DMS53 treated with DMSO at 0.1 percent for 48 hours (cell line): Measurements from ENCODE around the gene MYO3B.

Experiments used
- DNase-seq: peaks from one replicate; lab custom pipeline; 2025; ENCODE audit not compliant: unreplicated experiment; lab: John Stamatoyannopoulos, UW

Gene MYO3B

GRCh38 chr2:170229125-170229524 is 51.2 kb downstream of the MYO3B start:
- DNase-seq, result no peak

GRCh38 chr2:170229744-170230143 is 51.8 kb downstream of the MYO3B start:
- no peak for DNase-seq

GRCh38 chr2:170235860-170236679 is 58.1 kb downstream of the MYO3B start:
- peak; percentile 59 for DNase-seq

DNA sequence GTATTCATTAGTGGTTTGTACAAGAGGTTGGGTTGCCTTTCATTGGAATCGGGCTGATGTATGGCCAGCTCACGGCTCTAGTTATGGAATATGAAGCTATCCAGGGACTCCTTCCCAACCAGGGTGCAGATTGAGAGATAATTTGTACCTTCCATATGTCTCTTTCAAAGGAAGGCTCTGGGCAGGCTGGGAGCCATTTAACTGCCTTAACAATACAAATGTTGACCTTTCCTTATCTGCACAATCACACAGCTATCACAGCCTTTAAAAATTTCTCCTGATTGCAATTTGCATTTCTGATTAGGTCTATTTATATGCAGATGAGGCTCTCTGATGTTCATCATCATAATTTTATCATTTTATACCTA is 58.7 kb downstream of the MYO3B start:
- DNase-seq, result no peak

- DNase-seq, result no peak
These were observed 59.7 kb downstream of the MYO3B start for GRCh38 chr2:170237572-170238120.

DNA sequence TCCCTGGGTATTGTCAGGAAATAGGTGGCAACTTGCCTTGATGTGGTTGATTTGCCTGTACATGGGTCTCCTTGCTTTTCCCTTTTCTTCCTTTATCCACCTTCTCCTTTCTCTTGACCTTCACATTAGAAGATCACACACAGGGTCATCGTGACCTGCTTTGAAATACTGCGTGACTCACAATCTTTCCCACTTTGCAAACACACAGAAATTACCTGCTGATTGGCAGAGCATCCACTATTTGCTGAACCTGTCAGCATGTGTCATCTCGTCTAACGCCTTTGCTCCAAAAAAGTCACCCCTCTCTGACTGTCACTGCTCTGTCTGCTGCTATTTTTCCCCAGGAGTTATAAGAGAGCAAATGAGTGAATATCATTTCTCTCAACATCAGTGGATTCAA is 60.8 kb downstream of the MYO3B start:
- no peak for DNase-seq

GRCh38 chr2:170240629-170241028 is 62.7 kb downstream of the MYO3B start:
- no peak for DNase-seq

DNA sequence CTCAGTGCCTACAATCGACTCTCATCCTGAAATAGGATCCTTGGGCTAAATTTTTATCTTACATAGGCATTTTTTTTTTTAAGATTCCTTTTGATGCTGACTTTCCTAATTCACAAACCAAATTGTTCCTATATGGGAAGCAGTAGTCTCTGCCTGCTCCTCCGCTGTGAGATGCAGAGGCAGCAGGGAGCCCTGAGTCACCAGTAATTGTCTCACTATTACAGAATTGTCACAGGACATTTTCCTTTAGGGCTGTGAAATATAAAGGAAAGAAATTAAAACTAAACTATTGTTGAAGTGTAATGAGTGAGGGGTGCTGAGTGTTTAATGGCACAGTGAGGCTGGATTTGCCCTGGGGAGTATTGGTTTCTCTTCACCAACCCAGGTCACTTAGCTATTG is 63.8 kb downstream of the MYO3B start:
- DNase-seq, result no peak

DNA sequence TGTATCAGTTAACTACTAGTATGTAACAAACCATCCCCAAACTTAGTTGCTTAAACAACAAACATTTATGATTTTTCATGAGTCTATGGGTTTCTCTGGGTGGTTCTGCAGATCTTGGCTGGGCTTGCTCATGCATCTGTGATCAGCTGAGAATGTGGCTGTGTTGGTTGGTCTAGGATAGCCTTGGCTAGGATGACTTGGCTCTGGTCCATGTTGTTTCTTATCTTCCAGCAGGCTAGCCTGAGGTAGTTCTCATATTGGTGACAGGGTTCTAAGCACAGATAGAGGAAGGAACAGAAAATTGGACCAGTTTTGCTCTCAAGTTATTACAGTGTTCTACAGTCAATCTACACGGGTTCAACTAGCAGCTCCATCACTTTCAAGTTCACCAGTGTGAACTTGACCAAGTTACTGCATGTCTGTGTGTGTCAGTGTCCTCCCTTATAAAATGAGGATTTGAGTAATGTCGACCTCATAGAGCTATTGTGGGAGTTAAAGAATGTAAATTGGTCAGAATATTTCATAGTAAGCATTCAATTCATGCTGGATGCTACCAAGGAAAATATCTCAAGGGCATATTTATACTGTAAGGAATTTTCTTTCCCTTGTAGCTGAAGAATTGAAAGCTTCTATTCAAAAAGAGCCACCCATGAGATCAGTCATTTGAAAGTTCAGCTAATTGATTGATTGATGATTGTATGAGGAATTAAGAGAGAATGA is 65.3 kb downstream of the MYO3B start:
- no peak for DNase-seq

- no peak for DNase-seq
These were observed 66.0 kb downstream of the MYO3B start for GRCh38 chr2:170243898-170244297.

GRCh38 chr2:170244555-170244954 is 66.6 kb downstream of the MYO3B start:
- no peak for DNase-seq

DNA sequence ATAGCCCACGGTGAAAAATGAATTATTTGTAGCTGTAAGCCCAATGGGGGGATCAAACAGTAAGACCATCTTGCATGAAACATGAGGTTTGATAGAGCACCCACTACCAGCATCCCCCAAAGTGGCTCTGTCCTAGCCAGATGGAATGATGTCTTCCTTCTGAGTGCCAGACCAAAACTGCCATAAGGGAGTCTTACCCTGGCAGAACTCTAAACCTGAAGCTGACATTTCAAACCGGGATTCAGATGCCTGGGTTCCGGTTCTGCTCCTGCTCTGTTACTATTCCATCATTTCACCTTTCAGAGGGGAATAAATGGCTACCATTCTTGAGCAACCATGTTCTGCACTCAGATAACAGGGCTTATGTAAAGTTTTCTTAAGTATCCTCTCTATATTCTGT is 67.4 kb downstream of the MYO3B start:
- DNase-seq, result no peak

DNA sequence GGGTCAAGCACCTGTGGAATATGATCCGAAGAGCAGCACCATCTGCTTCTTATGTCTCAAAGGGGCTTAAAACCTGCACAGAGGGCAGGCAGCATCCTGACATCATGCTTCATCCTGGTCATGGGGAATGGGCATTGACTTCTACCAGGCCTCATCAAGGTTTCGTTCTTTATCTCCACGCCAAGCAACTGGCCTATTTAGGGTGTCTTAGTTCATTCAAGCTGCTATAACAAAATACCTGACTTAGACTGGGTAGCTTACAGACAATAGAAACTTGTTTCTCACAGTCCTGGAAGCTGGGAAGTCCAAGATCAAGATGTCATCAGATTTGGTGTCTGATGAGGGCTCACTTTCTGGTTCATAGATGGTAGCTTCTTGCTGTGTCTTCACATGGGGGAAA is 69.4 kb downstream of the MYO3B start:
- no peak for DNase-seq

DNA sequence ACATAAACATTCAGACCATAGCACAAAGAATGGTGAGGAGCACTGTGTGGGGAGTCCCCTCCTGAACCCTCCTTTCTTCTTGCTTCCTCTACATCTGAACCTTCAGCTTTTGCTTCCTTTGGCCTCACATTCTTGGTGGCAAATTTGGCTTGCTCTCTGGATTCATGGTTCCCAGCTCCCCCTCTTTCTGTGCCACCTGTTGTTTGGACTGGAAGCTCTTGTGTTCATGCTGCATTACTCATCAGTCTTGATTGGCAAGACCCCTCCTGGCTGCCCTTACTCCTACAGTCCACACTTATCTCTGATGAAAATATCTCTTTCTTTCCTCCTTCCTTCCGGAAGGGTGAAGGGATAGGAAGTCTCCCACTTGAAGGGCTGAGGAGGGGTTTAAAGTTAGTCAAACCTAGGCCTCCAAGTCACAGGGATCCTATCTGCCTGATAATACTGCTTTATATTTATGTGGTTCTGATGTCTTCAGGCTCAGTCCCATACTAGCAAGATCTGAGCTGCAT is 70.0 kb downstream of the MYO3B start:
- no peak for DNase-seq

DNA sequence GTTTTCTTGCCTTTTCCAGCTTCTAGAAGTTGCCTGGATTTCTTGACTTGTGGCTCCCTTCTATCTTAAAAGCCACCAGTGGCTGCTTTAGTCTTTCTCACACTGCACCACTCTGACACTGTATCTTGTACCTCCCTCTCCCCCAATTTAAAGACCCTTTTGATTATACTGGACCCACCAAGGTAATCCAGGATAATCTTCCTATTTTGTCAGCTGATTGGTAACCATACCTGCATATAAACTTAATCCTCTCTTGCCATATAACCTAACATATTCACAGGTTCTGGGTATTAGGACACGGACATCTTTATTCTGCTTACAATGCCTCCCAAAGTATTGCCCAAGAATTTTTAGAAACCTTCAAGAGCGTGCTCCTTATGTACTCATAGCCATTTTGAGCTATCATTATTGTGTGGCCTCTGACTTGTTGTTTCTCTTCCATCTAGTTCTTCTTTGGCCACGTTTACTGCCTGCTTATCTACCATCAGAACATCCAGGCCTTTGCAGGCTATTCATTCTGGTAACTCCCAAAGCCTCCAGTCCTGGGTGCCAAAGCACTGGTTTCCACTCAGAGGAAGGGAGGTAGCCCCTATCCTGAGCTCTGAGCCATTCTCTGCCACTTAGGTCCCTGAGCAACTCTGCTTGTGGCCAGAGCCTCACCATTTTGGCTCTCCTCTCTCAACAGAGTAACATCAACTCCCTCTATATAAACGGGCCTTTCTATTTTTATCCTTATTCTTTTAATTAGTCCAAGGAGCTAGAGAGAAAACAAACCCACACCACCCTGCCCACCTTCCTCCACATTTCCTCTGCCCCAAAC is 70.8 kb downstream of the MYO3B start:
- DNase-seq, result no peak

GRCh38 chr2:170249761-170250160 is 71.8 kb downstream of the MYO3B start:
- no peak for DNase-seq

DNA sequence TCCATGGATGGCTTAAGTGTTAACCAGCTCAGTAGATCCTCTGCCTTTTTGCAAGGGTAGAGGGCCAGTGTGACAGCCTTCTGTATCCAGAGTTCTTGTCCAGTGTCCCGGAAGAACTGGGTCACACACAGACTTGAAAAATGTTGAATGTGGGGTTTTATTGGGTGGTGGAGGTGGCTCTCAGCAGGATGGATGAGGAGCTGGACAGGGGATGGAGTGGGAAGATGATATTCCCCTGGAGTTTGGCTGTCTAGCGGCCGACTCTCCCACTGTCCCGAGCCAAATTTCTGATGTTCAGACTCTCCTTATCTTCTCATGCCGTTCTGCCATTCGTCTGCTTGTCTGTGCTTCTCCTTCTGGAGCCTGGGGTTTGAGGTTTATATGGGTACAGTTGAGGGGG is 72.6 kb downstream of the MYO3B start:
- no peak for DNase-seq

DNA sequence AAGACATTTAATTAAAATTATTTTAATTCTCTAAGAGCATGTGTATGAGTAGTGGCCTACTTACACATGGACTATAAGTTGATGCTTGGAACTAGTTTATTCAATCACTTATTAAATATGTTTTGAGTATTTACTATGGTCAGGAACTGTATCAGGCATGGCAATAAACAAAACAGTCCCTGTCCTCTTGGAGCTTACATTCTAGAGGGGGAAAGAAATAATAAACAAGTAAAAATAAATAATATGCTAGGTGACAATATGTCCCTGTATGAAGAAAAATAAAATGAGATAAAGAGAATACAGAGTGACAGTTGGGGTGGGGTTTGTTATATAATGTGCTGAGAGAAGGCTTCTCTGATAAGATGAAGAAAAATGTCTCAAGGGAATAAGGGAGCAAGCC is 74.5 kb downstream of the MYO3B start:
- no peak for DNase-seq

- no peak for DNase-seq
These were observed 75.8 kb downstream of the MYO3B start for GRCh38 chr2:170253721-170254230.

DNA sequence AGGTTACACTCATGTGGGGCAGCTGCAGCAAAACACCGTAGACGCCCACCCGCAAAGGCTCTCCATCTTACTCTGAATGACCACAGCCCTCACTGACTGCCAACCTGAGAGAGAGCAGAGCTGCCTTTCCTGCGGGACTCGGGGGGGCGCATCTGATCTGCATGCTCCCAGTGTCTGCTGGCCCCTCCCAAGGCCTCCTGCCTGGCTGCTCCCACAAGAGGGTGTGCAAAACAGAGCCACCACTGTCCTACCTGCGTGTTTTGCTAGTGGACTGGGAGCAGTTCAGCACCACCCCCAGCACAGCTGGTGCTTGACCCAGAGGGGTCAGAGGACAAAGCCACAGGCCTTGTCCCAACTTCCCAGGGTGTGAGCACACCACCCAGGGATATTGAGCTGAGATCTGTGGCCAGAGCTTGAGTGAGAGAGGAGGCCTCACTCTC is 76.4 kb downstream of the MYO3B start:
- no peak for DNase-seq

DNA sequence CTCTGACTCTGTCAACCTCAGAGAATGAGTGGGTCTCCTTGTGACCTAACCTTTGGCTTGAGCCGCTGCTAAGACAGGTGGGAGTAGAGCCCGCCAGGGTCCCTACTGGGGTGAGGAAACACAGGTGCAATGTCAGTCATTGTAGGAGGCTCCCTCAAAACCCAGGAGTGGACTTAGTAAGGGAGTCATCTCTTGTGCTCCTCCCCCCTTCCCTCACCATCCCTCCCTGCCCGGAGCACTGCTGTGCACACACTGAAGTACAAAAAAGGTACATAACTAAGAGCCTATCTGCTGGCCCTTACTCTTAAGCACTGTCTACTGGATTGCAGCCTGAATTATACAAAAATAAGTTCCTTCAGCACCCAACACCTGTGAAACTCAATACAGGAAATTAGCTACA is 77.2 kb downstream of the MYO3B start:
- no peak for DNase-seq
